NCI-H2227 (cell line): ENCODE measurements around the gene THSD4.

Experiments
- DNase-seq: peaks from one replicate; lab custom pipeline; 2025; ENCODE audit not compliant: unreplicated experiment; lab: John Stamatoyannopoulos, UW

Gene THSD4

DNA sequence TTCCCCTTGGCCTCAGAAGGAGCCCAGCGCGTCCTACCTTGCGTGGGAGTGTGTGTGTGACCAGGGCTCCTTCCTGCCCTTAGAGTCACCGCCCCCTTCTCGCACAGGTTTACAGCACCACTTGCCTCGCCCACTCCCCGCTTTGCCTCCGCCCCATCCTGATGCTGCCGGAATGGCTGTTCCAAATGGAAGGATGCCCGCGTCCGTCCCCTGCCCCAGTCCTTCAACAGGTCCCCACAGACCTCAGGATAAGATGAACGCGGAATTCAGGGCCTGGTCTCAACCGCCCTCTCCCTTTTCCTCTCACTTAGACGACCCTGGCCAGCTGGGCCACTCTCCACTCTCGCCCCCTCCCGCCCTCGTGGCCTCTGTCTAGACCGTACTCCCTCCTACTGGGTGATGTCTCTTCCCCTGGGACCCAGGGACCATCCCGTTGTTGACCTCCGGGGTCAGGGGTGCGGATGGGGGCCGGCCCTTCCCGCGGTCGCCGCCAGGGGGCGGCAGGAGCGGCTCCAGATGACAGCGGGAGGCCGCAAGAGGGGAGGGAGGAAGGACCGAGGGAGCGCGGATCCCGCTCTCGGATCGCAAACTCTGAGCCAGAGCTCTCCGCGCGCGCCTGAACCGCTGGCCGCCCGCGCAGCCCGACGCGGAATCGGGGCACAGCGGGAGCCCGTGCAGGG is at the start of gene THSD4:
THSD4 (plus strand) TSS at position 585 of the 680 bp plus-strand sequence.
- DNase-seq, result peak; percentile 72

DNA sequence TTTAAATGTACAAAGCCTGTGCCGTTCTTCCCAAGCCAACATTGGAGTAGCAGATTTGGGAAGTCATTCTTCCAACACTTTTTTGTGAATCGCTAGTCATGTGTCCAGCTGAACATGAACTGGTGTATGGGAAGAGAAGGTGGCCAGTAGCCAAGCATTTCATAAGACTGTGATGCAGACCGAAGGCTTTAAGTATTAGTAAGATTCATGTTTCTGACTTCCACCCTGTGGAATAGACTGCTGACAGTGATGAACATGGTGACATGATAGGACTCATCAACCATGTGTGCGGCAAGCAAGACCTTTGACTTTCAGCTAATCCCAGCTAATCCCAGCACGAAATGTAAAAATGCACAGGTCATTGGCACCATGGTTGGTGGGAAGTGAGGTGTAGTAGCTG is 48.3 kb upstream of the THSD4 start:
- no peak for DNase-seq

GRCh38 chr15:71069693-71070092 is 45.6 kb upstream of the THSD4 start:
- DNase-seq, result no peak

GRCh38 chr15:71071529-71071928 is 43.7 kb upstream of the THSD4 start:
- DNase-seq, result no peak

GRCh38 chr15:71072423-71072822 is 42.8 kb upstream of the THSD4 start:
- DNase-seq, result no peak

DNA sequence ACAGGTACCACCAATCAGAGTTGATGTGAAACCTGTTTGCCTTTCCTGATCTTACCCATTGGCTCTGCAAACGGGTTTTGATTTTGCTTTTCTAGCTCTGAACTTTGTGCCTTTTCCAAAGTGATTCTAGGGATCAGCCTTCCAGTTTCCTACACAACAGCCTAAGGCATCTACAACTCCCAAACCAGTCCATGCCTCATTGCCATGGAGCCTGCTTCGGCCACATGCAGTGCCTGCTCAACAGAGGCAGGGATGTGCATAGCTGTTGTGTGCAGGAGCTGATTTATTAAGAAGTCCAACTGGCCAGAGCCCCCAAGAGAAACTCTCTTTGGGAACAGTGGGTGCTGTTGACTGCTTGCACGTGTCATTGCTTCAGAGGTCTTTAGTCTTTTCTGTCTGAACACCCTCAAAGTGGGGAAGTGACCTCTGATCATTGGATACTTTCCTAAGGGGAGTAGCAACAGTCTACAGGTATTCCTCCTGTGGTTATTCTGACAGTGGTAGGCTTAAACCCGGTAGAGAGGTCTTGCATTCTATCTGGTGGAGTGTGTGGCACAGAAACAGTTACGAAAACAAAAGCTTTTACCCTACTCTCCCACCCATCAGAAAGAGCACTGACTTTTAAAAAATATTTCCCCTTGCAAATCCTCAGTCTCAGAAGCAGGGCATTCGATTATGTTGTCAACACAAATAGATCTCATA is 36.6 kb upstream of the THSD4 start:
- DNase-seq, result no peak

DNA sequence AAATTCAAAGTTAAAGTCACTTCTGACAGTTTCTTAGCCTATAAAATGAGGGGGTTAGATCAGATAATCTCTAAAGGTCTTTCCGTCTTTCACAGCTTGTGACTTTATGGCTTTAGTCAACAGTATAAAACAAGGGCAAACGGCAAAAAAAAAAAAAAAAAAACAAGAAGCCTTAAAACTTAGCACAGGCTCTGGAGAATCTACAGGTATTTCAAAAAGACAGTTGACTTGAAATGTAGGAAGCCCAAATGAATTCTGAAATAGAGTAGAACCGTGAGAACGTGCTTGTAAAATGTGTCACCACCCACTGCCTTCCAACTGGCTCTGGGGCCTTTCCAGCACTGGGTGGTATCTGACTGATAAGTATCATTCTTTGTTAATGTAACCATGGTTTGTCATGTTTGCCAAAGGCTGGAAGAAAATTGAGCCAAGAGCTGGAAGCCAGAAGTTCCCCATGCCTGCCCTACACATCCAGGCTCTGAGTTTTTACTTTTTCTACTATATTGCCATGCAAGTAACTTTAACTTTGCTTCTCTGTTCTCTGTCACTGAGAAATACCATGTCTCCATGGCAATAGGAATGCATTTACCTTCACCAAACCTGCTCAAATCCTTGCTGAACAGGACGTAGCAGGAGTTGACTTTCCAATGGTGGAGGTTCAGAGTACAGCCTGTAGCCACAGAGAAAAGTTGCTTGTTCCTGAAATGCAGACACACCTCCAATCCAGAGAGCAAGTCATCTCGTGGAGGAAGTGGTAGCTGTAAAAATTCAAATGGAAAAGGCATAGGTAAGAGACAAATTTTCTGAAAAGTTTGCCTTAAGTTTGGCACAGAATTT is 35.8 kb upstream of the THSD4 start:
- DNase-seq, result no peak

GRCh38 chr15:71080166-71080565 is 35.1 kb upstream of the THSD4 start:
- DNase-seq, result no peak

DNA sequence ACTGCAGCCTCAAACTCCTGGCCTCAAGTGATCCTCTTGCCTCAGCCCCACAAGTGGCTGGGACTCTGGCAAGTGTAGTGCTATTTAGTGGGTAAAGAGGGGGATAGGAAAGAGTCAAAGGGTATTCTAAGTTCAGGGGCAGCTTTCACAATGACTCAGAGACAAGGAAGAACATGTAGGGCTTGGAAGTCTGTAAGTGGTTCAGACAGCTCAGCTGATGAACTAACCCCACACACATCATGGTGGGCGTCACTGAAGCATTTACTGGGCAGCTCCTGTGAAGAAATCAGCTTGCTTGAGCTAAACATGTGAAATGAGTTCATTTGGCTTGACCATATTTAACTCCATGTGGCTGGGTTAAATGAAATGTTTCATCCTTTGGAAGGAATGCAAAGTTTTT is 34.6 kb upstream of the THSD4 start:
- no peak for DNase-seq

DNA sequence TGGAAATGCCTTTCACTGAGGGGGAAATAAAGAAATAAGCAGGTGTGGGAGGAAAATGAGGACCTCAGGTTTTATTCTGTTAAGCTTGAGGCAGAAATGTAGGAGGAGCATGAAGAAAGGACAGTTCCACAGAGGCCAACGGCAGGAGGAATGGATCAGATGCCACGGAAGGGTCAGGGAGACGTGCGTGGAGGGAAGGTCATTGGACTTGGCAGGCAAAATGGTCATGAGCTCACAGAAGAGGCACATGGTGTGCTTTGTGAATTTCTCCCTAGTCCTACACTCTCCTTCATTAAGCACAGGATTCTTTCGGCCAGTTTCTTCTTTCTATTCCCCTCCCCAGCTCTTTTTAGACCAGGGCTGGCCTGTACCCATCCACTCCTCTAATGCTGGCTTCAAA is 32.5 kb upstream of the THSD4 start:
- DNase-seq, result no peak

DNA sequence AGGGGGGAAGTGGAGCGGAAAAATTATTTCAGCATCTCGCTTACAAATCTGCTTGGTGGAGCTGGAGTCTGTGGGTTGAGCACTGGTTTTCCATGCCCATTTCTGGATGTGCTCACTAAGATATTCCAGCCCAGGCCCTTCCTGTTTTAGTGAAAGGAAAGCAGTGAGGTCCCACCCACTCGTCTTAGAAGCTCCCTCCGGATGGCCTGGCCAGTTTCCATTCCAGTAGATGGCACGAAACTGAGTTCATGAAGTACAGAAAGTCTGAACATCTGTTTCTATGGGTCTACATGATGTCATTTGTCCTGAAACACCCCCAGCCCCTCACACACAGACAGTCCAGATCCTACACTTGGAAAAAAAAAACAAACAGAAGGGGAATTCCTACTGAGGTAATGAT is 31.9 kb upstream of the THSD4 start:
- DNase-seq, result no peak

DNA sequence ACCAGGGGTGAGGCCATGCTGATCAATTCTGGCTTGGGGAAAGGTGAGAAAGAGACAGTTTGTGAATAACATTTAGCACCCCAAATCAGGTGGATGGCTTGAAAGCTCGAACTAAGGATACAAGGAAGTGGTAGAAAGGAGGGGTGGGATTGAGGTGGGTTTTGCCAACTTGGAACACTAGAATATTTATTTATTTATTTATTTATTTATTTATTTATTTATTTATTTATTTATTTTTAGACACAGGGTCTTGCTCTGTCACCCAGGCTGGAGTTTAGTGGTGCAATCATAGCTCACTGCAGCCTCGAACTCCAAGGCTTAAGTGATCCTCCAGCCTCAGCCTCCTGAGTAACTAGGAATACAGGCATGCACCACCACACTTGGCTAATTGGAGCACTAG is 31.0 kb upstream of the THSD4 start:
- DNase-seq, result no peak

GRCh38 chr15:71085809-71086208 is 29.5 kb upstream of the THSD4 start:
- DNase-seq, result peak; percentile 10

DNA sequence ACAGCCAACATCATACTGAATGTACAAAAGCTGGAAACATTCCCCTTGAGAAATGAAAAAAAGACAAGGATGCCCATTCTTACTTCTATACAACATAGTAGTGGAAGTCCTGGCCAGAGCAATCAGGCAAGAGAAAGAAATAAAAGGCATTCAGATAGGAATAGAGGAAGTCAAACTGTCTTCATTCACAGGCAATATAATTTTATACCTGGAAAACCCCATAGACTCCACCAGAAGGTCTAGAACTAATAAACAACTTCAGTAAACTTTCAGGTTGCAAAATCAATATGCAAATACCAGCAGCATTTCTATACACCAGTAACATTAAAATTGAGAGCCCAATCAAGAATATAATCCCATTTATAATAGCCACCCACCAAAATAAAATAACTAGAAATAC is 27.1 kb upstream of the THSD4 start:
- no peak for DNase-seq

DNA sequence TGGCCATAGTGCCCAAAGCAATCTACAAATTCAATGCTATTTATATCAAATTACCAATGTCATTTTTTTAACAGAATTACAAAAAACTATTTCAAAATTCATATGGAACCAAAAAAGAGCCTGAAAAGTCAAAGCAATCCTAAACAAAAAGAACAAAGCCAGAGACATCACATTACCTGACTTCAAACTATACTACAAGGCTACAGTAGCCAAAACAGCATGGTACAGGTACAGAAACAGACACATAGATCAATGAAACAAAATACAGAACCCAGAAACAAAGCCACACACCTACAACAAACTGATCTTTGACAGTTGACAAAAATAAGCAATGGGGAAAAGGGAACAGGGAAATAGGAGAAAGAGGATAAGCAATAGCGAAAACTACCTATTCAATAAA is 26.6 kb upstream of the THSD4 start:
- DNase-seq, result no peak

GRCh38 chr15:71089801-71090200 is 25.5 kb upstream of the THSD4 start:
- no peak for DNase-seq

- no peak for DNase-seq
These were observed 23.7 kb upstream of the THSD4 start for GRCh38 chr15:71091601-71092000.

DNA sequence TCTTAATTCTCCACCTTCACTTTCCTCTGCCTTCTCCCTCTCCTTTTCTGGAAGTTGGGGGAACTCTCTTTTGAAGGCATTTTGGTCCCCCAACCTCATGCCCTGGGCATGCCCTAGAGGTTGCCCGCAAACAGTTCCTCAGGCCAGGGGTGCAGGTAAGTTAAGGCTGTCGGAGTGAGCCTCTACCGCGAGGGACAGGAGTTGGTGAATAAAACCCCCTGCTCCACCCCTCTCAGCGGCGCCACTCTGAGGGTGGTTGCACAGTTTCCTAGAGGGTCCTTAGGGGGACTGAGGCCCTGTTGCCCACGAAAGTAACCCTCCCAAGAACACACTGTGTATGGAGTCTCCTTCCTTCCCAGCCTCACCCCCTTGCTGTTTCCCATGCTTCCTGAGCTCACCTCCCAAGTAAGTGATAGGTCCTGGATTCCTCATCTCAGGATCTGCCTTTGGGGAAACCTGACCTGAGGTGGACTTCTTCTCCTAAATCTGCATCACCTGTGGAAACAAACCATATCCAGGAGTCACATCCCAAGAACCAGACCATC is 23.1 kb upstream of the THSD4 start:
- no peak for DNase-seq

- peak; percentile 7 for DNase-seq
These were observed 21.9 kb upstream of the THSD4 start for GRCh38 chr15:71093054-71094024.

GRCh38 chr15:71094137-71094536 is 21.1 kb upstream of the THSD4 start:
- no peak for DNase-seq

DNA sequence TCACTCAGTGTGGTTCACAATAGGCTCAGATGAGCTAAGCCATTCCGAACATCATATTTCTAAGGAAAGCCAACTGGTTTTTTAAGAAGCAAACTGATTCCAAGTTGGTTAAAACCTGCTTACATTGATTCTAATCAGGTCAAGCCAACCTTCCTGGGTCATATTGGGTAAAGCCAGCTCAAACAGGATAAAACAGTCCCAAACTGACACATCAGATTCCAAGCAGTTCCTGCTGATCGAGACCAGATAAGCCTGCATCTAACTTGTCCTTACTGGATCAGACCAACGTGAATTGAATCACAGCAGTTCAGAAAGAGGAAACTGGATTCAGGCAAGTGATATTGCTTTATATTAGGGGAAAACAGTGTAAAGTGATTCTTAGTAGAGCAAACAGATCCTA is 18.6 kb upstream of the THSD4 start:
- no peak for DNase-seq
